HEK293T (cell line): Measurements from ENCODE around the gene OR2H1.

Experiments used
- BHLHE40 ChIP-seq: fragments of 450-650 bp; IDR thresholded peaks from 2 replicates; pipeline ENCODE4 v1.6.1; 2016; ENCODE audit warnings: mild to moderate bottlenecking, moderate library complexity, borderline replicate concordance
- FOXA1 ChIP-seq: fragments of 450-650 bp; IDR thresholded peaks from 2 replicates; pipeline ENCODE4 v1.6.1; 2016; ENCODE audit warnings: mild to moderate bottlenecking
- L3MBTL2 ChIP-seq: fragments of 450-650 bp; conservative IDR thresholded peaks from 2 replicates; pipeline ENCODE4 v1.6.1; 2016; ENCODE audit warnings: mild to moderate bottlenecking
- ZNF384 ChIP-seq: fragments of 450-650 bp; IDR thresholded peaks from 2 replicates; pipeline ENCODE4 v1.6.1; 2016

- TF ChIP-seq ZNF384 (no peak), FOXA1 (no peak), BHLHE40 (no peak), L3MBTL2 (no peak)
These were observed 40.0 kb downstream of the OR2H1 start for GRCh38 chr6:29496961-29497360.
